NOMO-1 (cell line): ENCODE results near the gene DAB2.
"Not testable (repeated sequence)": the region's sequence is repeated elsewhere in the genome, so short reads cannot be mapped to it uniquely, and the experiment has no call there.

Source experiments
- DNase-seq, 2 experiments: peaks; one replicate each; lab custom pipeline; 2025; ENCODE audit not compliant: unreplicated experiment in 2 of 2; lab: John Stamatoyannopoulos, UW

The DAB2 gene

DNA sequence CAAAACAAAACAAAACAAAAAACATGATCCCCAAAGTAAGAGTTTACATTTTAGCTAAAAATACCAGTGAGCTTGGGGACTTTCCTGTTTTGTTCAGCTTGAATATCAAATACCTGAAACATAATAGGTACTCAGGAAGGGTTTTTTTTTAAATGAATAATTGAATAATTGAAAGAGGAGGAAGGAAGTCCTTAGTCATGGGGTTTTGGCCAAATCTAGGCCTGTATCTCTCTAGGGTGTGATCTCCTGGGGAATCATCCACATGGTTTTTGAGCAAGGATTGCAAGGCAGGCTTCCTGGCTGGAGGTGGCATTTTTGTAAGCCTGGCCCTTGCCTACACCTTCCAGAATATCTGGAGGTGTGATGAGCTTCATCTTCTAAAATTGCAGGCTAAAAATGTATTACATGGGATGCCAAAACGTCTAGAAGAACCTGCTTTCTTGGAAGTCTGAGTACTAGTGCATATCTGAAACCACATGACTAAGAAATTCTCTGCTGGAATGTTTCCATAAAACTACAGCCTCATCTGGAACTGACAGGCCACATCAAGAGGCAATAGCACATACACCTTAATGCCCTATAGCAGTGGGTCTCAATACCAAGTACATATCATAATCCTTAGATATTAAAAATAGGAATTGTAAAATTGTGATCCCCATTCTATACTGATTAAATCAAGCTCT is 70.9 kb downstream of the DAB2 start:
- no peak for DNase-seq

DNA sequence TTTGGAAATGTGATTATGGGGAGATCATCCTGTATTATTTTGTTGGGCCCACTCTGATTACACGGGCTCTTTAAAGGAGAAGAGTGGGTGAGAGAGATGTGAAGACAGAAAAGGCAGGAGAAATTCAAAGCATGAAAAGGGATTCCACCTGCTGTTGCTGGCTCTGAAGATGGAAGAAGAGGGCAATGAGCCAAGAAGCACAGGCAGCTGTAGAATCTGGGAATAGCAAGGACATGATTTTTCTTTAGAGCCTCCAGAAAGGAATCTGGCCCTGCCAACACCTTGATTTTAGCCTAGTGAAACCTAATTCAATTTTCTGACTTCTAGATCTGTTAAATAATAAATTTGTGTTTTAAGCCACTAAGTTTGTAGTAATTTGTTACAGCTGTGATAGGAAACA is 71.8 kb downstream of the DAB2 start:
- DNase-seq = no peak

DNA sequence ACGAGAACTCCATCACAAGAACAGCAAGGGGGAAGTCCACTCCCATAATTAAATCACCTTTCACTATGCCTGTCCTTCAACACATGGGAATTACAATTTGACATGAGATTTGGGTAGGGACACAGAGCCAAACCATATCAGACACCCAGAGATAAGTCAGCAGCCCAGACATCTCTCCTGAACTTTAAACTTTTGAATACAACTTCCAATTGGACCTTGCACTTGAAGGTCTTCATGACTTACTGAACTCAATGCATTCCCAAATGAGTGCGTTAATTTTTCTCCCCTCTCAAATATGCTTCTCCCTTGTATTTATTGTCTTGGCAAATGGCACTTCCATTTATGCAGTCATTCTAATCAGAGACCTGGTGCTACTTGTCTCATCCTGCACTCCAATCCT is 72.6 kb downstream of the DAB2 start:
- no peak for DNase-seq

DNA sequence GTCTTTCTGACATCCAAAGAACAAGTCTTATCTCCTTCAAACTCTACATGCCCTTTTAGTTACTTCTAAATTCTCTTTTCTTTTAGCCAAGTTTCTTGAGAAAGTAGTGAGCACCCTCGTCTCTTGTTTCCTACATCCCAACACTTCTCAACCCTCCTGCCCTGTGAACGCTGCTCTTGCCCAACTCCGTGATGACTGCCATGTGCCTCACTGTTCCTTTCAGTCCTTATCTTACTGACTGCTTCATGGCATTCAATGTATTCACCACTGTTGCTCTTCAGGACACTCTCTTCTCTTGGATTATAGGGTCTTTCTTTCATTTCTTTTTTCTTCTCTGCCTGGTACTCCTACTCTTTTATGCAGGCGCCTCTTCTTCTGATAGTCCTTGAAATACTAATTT is 75.3 kb downstream of the DAB2 start:
- DNase-seq = no peak

DNA sequence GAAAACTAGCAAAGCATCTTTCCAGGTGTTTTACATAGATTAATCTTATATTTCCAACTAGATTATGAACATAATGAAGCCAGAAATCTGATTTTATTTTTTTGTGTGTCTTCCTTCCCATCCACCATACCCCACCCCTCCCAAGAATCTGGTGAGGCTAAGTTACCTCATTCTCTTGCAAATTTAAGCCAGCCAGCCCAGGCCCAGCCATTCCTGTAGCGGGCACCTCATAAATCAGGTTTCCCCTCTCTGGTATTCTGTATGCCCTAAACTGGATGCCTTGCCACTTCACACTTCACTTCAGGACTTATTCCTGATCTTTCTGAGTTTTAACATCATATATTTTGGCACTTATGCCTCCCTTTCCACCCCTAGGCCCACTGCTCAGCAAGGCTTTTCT is 82.3 kb downstream of the DAB2 start:
- DNase-seq = no peak

DNA sequence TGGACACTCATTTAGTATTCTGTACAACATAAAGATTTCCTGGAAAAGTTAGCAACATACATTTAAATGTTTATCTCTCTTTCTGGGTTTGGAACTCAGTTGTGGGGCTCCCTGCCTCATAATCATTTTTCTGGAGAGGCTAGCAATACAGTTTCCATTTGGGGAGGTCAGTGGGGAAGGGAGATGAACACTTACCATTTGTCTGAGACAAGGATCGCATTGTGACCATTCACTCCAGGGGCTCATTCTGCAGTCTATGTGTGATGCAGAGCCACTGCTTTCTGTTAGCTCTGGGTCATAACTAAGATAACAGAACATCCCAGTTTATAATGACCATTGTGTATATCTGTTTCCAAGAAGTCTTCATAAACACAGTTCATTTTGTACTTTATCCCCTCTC is 82.9 kb downstream of the DAB2 start:
- DNase-seq = no peak

DNA sequence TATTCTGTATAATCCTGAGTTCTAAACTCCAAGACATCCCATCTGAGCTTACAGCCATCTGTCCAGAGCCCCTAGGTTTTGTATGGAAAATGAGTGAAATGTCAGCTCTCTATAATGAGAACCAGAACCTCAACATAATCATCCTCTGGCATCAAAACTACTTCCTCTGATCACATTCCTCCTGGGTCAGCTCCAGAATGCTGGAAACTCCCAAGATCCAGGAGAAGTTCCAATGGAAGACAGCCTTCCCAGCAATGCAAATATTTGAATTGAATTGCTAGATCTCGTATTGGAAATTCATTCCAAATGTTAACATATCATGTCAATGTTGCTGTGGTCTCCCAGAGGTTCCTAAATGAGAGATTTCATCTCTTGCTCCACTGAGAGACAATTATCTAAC is 84.3 kb downstream of the DAB2 start:
- no peak for DNase-seq

DNA sequence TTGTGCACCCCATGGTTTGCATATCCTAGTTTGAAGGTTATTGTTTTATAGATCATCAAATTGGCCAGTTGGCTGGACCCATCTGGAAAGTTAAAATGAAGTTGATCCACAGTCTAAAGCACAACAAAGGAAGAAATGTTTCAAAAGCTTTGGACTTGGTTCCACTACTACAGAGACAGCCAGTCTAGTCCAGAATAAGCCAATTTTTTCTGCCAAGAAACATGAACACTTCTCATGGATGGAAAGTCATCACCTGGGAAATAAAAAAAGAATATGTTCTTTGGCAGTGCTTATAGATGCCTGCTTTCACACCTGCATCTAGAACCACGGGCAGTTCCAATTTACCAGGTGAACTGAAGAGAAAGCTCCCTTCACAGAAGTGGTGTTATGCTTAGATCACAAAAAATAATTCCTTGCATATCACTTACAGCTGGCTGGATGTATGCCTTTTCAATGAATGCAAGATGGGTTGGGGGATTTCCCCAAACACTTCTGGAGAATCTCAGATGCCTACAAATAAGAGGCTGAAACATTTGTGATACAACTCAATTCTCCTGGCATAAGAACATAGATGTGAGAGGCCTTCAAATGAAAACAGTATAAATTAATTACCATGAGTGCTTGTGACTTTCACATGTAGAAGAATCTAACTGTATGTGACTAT is 87.4 kb downstream of the DAB2 start:
- DNase-seq = no peak

DNA sequence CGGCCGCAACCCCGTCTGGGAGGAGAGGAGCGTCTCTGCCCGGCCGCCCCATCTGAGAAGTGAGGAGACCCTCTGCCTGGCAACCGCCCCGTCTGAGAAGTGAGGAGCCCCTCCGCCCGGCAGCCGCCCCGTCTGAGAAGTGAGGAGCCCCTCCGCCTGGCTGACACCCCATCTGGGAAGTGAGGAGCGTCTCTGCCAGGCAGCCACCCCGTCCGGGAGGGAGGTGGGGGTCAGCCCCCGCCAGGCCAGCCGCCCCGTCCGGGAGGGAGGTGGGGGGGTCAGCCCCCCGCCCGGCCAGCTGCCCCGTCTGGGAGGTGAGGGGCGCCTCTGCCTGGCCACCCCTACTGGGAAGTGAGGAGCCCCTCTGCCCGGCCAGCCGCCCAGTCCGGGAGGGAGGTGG is 90.5 kb downstream of the DAB2 start:
- not testable (repeated sequence) for DNase-seq

DNA sequence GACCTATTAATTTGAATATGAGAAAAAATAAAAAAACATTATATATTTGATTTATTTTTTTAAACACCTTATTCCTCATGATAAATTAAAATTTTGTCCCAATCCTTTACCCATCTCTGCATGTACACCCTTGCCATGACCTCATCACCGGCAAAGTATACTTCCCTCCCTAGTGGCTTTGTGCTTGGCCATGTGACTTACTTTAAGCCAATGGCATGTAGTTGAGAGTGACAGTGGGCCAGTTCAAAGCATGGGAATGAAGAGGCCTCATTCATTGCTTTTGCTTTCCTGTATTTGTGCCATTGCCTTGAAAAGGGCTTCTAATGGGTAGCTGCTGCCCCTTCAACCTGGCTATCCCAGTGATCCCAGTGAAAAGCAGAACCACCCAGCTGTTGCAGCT is 91.7 kb downstream of the DAB2 start:
- DNase-seq = no peak

DNA sequence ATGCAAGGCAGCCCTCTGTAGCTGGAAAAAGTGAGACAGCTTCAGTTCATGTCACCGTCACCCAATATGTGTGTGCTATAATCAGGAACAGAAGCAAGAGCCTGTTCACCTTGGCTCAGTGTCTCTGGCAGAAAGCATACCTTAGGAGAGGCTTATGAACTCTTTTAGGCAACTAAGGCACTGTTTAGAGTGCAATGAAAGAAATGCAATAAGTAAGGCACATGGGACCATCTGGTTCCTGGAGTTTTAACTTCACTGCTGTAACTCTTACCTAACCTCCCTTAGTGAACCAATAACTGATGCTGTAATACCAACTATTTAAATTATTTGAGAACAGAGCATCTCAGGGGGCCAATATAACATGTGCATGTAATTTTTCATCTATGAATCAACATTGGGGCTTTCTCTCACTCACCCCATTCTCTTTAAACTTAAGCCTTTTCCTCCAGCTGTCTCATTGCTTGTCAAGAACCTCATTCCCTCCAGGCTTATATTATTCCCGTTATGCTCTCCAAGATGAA is 92.9 kb downstream of the DAB2 start:
- no peak for DNase-seq

DNA sequence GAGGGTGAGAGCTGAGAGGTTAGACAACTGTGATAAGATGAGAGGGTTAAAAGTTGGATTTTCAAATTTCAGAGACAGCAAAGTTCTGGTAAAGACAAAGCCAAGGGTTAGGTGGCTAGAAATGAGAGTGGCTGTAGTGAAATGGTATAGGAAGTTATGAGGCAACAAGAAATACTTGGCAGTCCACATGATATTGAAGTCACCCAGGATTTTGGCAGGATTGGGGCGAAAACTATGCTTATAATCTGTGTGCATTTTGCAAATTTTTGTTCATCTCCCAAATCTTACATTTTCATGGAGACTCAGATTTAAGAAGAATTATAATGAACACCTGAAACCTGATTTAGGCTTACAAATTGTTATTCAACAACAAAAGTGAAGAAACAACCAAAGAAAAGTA is 96.0 kb downstream of the DAB2 start:
- no peak for DNase-seq

DNA sequence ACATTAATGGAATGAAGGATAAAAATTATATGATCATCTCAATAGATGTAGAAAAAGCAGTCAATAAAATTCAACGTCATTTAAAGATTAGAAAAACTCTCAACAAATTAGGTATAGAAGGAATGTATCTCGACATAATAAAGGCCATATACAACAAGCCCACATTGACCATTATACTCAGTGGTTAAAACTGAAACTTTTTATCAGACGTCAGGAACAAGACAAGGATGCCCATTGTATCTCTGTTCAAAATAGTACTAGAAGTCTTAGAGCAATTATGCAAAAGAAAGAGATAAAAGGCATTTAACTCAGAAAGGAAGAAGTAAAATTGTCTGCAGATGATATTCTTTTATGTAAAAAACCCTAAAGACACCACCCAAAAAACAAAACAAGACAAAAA is 101.2 kb downstream of the DAB2 start:
- DNase-seq = no peak
